Measurements from ENCODE around the gene TUNAR.

TUNAR gene
- total RNA-seq: 0 reads per million in 2 experiments

DNA sequence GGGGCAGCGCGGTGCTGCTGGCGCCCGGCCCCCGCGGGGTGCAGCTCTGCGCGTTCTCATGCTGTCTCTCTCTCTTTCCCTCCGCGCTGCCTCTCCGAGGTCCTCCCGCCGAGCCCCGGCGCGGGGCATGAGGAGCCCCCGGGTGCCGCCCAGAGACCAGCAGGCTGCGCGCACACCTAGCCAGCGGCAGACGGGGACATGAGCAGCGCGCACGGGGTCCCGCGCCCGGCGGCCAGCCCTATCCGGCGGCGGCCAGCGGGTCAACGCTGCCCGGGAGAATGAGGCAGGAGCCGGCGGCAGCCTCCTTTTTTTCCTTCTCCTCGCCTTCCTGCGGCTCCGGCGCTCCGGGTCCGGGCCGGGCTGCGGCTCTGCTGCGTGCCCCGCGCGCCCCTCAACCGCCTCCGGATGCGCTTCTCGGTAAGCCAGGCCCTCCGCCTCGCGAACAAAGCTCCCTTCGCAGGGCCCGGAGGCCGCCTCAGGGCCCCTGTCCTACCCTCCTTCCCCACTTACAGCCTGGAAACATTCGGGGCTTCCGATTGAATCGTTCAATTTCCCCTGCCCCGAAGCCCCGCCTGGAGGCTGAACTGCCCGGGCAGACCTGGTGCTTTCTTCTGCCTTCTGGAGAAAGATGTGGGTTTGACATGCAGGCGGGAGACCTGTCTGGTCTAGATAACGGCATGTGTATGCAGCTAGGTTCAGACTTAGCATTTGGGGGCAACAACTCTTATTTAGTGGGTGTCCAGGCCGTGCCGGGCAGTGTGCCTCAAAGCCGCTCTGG lies at the start of gene TUNAR:
TSS of gene TUNAR (plus strand) at position 72 of the 778 bp plus-strand sequence.
- no peak for DNase-seq (ENCODE audit: low read depth)

DNA sequence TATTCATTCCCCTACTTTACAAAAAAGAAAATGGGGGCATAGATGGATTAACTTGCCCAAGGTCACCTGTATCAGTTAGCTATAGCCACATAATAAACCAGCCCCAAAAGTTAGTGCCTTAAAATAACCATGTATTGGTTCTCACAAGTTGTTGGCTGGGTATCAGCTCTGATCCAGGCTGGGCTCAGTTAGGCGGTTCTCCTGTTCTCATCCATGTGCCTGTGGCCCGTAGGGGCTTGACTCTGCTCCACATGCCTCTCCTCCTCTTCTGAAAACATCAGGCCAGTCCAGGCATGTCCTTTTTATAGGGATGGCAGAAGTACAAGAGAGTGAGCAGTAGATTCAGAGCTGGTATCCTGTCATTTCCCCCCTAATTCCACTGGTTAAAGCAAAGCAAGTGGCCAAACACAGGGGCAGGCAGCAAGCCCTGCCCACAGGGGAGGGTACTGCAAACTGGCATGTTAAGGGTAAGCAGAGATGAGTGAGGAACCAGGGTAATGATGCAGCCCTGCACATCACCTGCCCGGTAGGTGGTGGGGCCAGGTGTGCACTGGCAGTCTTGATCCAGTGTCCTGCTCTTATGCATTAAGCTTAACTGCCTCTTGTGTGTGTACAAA lies 47.9 kb upstream of the TUNAR start:
- no peak for DNase-seq (ENCODE audit: low read depth)

DNA sequence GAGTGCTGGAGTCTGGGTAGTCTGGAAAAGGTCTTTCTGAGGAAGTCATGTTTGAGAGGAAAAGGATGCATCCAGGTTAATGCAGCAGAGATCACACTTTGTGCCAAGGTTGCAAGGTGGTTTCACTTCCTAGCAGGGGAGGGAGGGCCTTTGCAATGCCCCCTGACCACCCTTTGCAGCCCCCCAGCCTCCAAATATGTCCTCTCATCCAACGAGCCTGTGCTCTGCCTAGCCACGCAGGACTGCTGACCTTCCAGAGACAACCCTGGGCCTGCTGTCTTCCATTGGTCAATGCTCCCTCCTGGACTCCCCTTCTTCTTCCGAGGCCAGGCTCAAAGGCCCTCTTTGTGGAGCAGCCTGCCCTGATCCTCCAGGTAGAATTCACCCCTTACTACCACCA lies 47.3 kb upstream of the TUNAR start:
- no peak for DNase-seq (ENCODE audit: low read depth)

DNA sequence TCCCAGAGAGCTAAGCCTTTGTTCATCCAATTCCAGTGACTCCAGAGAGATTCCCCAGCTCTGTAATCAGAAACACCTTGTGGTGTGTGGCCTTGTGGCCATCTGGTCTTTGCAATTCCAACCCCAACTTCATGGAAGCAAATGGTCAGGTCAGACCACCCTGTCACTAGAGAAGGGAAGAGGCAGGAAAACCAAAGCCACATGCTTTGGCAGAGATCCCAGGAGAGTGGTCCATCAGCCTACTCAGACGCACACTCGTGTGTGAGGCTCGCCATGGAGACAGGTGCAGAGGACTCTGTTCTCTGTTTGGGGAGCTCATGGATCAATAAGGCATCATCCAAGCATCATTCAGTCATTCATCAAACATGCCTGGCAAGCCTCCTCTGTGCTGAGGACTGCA lies 46.2 kb upstream of the TUNAR start:
- DNase-seq (ENCODE audit: low read depth): no peak

DNA sequence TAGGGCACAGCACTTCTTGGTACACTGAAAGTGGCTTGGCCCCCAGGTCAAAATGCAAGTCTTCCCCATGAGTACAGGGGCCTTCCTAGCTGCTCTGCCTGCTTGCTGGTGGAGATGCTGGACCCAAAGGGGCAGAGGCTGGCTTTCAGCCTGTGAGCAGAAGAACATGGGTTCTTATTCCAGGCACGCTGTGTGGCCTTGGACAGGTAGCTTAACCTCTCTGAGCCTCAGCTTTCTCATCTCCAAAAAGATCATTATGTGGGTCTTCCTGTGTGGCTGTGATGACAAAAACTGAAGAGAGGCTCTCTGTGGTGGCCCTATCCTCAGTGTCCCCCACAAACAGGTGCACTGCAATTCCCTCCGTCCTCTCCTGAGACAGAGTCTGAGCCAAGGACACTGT lies 45.6 kb upstream of the TUNAR start:
- DNase-seq (ENCODE audit: low read depth): no peak

DNA sequence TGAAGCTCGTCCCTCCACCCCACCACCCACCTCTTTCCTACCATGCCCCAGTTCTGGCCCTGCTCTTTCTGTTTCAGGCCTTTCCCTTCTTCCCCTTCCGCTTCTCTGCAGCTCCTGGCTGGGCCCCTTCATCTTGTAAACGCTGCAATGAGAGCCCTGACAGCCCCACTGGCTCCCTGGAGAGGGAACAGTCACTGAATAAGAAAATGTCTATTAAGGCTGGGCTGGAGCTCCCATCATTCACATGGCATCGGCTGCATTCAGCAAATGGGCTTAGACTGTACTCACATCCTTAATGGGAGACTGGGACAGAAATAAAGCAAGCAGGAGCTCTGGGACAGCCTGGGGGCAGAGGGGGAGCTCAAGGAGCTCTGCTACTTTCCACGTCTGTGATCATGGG lies 45.2 kb upstream of the TUNAR start:
- no peak for DNase-seq (ENCODE audit: low read depth)

DNA sequence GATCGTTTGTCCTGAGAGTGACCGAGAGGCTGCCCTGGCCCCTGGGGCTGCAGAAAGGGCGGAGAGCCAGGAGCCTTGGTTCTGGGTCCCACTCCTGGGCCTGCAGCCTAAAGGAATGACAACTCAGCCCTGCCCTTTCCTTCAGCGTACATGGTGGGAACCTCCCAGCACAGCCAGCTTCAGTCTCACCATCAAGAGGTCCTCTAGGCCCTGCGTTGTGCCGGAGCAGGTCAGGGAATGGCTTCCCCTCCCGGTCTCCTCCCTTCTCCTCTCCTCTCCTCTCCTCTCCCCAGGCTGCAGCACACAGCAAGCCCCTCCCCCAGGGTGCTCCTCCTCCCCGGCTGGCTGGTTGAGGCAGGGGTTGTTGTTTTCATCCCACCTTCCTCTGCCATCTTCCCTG lies 44.6 kb upstream of the TUNAR start:
- no peak for DNase-seq (ENCODE audit: low read depth)

DNA sequence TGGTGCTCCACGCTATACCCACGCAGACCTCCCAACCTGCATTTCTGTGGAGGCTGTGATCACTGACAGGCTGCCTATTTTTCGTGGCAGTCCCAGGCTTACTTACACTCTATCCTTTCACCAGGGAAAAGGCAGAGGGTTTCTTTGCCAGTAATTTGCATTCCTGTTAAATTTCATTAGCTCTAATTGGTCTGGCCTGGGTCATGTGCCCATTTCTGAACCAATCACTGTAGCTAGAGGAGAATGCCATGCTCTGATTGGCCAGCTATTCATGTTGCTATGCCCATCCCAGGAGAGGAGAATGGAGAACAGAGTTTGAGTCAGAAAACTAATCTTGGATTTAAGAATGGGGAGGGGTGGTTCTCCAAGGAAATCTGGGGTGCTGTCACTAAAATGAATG lies 43.2 kb upstream of the TUNAR start:
- no peak for DNase-seq (ENCODE audit: low read depth)

DNA sequence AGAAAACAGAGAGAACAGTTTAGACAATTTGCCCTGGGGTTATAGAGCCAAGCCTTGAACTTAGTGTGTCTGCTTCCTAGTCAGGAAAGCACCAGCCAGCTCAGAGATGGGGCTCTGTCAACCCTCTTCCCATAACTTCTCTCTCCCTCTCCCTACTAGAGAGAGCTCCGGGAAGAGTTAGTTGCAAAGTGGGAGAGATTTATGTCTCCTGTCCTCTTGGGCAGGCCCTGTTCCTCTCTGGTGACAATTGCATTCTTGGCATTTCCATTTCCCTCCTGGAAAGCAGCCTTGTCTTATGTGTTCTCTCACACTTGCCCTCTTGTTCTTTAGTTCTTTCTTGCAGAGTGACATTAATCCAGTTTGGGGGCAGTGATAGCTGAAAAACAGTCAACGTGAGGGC lies 42.1 kb upstream of the TUNAR start:
- DNase-seq (ENCODE audit: low read depth): no peak

DNA sequence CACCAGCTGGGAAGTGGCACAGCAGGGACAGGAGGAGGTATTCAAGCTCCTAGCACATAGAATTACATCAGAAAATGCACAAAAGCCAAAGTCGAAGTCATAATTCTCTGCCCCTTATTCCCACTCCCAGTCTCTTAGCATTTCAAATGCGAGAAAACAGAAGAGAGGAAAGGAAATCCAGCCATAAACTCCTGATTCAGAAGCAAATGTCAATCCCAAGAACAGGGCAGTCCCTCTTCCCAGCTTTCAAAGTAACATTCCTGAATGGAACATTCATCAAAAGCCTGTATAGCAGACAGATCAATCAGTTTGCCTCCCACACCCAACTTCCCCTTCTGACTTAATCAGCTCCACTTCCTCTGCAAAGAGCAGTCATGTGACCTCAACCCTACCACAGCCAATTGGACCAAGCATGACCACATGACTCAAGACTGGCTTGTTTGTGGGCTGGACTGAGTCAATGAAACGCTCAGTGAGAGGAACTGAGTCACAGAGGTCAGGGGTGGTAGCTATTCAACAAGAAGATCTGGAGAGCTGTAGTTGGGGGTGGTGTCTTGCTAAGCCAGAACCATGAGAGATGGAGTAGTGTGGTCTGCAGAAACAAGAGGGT lies 41.4 kb upstream of the TUNAR start:
- DNase-seq (ENCODE audit: low read depth): no peak

DNA sequence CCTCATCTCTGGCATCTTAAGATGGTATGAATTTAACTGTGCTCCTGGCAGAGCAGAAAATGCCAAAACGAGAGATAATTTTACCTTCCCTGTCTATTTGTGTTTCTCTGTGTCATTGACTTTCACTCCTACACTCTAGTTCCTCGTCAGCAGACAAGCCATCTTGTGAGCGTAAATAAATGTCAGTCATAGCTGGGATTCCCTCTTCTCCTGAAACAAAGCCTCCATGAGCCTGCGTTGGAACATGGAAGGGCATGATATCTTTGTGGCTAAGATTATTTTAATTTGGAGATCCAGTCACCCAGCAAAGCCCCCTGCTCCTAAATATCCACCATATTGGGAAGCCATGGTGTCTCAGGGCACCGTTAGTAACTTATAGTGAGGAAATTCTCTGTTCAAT lies 37.8 kb upstream of the TUNAR start:
- DNase-seq (ENCODE audit: low read depth): no peak

DNA sequence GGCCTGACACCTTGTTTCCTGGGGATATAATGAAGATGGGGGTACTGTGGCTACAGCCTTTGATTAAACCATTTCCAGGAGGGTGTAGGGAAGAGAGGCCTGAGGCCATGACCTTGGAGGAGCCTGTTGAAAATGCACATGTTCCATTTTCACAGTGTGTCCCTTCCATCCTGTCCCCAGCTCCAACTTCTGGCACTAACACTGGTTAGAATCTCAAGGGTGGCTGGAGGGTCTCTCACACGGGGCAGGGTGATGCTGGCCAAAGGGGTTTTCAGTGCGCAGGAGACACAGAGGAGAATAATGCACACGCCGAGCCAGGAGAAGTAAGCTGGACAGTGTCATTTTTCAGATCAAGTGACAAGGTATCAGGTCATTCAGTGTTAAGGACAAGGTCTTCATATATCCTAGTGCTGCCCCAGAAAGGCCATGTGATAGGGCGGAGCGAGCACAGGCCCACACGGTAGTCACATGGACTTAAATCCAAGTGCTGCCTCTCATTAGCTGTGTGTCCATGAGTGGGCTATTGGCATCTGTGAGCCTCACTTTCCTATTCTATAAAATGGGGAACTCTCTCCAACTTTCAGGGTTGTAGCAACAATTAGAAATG lies 36.4 kb upstream of the TUNAR start:
- DNase-seq (ENCODE audit: low read depth): no peak

DNA sequence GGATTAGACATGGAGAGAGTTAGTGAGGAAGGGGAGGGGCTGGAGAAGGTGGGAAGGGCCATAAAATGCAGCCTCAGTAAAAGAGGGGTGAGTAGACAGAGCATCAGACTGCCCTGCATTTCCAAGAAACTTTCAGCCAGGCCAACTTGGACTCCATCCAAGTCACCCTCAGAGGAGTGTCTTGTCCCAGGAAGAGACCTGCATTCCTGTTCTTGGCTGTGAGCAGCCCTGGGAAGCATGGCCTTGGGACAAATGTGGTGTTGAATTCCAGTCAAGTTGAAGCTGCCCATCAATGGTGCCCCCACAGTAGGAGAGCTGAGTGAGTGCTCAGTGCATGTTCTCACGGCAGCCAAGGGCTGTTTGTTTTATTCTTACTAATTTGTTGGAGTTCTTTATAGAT lies 35.0 kb upstream of the TUNAR start:
- no peak for DNase-seq (ENCODE audit: low read depth)

DNA sequence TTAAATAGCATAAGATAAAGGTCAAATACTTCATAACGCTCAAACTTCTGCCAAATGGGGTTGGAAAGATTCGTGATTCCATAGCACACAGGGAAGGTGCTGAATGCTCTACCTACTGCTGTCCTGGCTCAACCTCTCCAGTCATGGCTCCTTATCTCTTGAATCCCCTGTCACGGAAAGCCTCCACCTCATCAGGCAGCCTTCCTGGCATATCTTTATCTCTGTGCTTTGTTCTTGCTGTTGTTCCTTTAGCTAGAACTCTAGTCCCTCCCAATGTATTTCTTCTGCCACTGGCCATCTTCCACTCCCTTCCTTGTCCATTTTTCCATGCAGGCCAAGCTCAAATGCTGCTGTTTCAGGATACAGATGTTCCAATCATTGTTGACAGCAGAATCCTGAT lies 26.9 kb upstream of the TUNAR start:
- DNase-seq (ENCODE audit: low read depth): no peak

DNA sequence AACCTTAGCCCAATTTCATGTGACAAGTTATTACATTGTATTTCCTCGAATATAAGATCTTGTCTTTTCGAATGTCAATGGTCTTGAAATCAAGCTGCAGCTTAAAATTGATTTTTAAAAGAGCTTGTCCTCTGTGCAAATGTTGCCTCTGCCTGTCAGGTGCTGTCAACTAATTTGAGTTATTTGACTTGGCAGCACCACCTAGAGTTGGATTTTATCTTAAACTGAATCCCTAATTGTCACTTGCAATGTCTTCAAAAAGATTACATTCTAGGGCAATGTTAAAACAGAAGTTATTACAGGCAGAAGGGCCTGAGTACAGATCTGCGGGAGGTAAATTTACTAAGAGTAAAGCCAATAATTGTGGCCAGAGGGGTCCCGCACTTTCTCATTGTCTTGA lies 26.2 kb upstream of the TUNAR start:
- no peak for DNase-seq (ENCODE audit: low read depth)

DNA sequence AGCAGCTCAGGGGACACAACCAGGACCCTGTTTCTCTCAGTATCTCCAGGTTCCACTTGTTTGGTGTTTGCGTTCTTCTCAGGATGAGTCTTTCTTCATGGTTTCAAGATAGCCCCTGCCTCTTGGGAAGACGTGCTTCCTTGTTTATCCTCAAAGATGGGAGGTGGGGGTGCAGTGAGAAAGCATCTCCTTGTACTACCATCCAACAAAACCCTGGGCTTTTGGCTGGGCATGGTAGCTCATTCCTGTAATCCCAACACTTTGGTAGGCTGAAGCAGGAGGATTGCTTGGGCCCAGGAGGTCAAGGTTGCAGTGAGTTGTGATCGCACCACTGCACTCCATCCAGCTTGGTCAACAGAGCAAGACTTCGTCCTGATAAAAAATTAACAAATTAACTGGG lies 21.0 kb upstream of the TUNAR start:
- DNase-seq (ENCODE audit: low read depth): no peak

DNA sequence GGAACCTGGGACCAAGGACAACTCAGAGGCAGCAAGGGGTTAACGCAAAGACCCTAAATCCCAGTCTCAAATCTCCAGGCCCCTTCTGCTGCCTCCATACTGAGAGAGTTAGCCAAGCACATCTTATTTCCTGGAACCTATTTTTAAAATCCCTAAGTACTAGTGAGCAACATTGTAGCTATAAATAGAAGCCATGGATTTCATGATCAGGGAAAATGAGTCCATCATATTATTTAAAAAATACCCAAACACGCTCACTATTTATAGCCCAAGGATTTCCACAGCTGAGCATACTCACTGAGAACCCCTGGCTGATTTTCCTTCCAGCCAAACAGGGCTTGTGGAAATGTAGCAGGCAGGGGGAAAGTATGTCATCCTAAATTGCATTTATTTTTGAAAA lies 19.4 kb upstream of the TUNAR start:
- DNase-seq (ENCODE audit: low read depth): no peak

DNA sequence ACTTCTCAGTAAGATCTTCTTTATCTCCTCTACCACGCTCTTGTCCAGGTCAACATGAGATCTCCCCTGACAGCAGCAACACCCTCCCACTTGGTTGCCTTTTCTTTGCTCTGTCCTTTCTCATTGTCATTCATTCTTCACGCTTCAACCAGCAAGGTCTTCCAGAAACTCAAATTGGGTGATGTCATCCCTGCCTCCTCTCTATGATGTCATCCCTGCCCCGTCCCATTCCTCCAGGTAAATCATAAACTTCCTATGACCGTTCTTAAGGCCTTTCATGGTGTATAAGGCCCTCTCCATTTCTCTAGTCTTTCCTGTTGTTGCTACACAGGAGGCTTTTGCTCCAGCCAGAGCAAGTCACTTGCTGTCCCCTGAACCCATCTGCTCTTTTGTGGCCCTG lies 17.7 kb upstream of the TUNAR start:
- no peak for DNase-seq (ENCODE audit: low read depth)

DNA sequence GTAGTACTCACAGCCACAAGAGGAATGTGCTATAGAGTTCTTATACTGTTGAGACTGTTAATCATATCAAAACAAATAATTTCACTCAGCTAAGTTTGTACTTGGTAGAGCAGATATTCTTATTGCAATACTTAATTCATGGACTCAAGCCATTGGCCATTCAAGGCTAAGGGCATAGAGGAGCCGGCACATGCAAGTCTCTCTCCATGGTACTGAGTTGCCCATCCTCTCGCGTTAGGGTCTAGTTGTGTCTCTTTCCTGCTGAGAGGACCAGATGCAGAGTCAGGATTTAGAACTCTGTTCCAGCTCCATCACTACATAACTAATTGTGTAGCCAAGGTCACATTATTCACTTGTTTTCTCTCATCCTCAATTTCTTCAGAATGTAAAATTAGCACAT lies 14.4 kb upstream of the TUNAR start:
- DNase-seq (ENCODE audit: low read depth): no peak

DNA sequence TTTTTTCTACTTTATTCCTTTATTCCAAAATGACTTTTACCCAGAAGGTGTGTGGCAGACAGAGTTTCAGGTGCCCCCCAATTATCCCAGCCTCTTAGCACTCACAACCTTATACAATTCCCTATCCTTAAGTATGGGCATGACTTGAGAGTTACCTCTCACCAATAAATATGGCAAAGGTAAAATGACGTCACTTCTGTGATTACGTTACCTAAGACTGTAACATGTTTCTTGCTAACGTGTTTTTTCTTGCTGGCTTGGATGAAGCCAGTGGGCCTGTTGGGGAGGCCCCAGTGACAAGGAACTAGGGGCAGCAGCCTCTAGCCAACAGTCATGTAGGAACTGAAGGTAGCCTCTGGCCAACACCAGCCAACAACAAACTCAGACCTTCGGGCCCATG lies 13.3 kb upstream of the TUNAR start:
- DNase-seq (ENCODE audit: low read depth): no peak

DNA sequence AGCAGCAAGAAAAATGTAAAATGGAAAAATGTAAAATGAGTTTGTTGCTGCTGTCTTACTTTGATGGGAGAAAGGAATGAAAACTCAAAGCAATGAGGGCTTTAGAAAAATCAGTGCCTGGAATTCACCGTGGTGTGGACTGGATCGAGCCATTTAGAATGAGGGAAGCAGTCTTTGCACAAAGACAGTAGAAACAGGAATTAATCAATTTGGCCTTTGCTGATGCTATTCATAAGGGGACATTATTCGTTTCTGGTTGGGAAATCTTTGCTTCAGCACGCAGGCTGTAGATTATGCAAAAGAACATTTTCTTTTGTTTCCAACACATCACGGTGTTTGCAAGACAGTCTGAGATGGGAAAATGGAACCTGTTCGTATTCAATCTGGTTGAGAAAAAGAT lies 6.9 kb upstream of the TUNAR start:
- DNase-seq (ENCODE audit: low read depth): no peak

DNA sequence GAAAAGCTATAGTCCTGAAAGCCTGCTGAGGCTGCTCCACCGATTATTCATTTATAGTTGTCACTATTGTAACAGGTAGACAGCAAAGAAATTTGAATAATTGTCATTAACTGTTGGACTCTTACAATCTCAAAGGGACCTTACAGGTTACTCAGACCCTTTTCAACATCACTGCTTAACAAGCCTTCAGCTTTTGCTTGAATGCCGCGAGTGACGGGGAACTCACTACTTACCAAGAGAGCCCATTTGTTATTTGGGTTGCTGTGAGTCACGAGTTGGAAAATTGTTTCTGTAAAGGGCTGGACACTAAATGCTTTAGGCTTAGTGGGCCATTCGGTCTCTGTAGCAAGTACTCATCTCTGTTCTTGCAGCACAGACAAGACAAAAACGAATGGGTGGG lies 5.9 kb upstream of the TUNAR start:
- no peak for DNase-seq (ENCODE audit: low read depth)

DNA sequence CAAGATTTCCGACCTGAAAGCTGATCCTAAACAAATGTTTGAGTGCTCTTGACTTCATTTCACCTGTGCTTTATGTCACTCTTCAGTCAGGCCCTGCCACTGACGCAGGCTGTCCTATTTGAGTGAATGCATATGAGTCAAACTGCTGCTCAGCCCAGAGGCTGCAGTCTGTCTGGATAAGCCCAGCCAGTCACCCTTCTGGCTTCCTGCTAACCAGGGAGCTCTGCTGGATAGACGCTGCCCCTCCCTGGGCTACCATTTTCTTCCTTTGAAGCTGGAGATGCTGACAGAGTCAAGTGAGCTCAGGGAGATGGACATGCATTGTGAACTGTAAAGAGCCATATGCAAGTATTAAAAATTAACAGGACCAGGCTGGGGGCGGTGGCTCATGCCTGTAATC lies 5.1 kb upstream of the TUNAR start:
- DNase-seq (ENCODE audit: low read depth): no peak

All from T follicular helper cell (primary cell).